H1 (cell line): ENCODE results near the gene POPDC3. TPM values are rescaled to one million over a fixed set of nuclear protein-coding genes. Genes with fewer than 3 reads are reported as not detected.

ENCODE experiments used
- CTCF ChIA-PET: fragments of 300-600 bp; sonication (Branson Sonifier 250); formaldehyde crosslinking; loops from one replicate; lab custom pipeline; 2021; ENCODE audit not compliant: partially characterized antibody; lab: Charles Lee
- POLR2A ChIA-PET: fragments of 300-600 bp; sonication (Branson Sonifier 250); formaldehyde crosslinking; loops from one replicate; lab custom pipeline; 2021; ENCODE audit warnings: inconsistent platforms; ENCODE audit not compliant: partially characterized antibody; lab: Charles Lee
- DNase-seq, 2 experiments: peaks; one replicate each; pipeline versions ENCODE4 v3.0.0 to v3.0.0-alpha.2; 2010 to 2022; ENCODE audit warnings: low spot score in 2 of 2, low read depth in 1 of 2, mixed read lengths in 1 of 2
- FAIRE-seq: peaks from 2 replicates; lab custom pipeline; 2011; peaks lifted over from hg19 to GRCh38; lab: Jason Lieb, UNC
- H2AFZ ChIP-seq: 2 replicates; pipeline ENCODE4 v1.8.1; 2012; ENCODE audit warnings: low read length, inconsistent platforms
- H2AK5ac ChIP-seq: 2 replicates; pipeline ENCODE4 v1.6.1; 2013; ENCODE audit warnings: low read depth, low read length
- H2BK120ac ChIP-seq: replicated peaks from 2 replicates; pipeline ENCODE3; 2013; ENCODE audit warnings: low read depth, low read length, inconsistent platforms
- H2BK12ac ChIP-seq: 2 replicates; pipeline ENCODE4 v1.6.1; 2013; ENCODE audit warnings: low read depth, low read length
- H2BK15ac ChIP-seq: 2 replicates; pipeline ENCODE4 v1.6.1; 2013; ENCODE audit warnings: low read length
- H2BK20ac ChIP-seq: 2 replicates; pipeline ENCODE4 v1.6.1; 2013; ENCODE audit warnings: low read length
- H2BK5ac ChIP-seq: 2 replicates; pipeline ENCODE4 v1.6.1; 2013; ENCODE audit warnings: low read depth, low read length
- H3K14ac ChIP-seq: 2 replicates; pipeline ENCODE4 v1.6.1; 2013; ENCODE audit warnings: inconsistent platforms; ENCODE audit not compliant: insufficient read length
- H3K18ac ChIP-seq: 2 replicates; pipeline ENCODE4 v1.6.1; 2013; ENCODE audit warnings: low read length; ENCODE audit errors: extremely low read depth
- H3K23ac ChIP-seq: 2 replicates; pipeline ENCODE4 v1.6.1; 2013; ENCODE audit warnings: inconsistent platforms; ENCODE audit not compliant: insufficient read length
- H3K23me2 ChIP-seq: 2 replicates; pipeline ENCODE4 v1.6.1; 2013; ENCODE audit warnings: low read depth, low read length
- H3K27ac ChIP-seq: 2 replicates; pipeline ENCODE4 v1.6.1; 2011; ENCODE audit warnings: low read depth, low read length, inconsistent platforms
- H3K27me3 ChIP-seq, 4 experiments: replicated peaks in 1 of 4; 1 replicate in 1 of 4; 2 replicates in 3 of 4; pipeline versions ENCODE4 v1.6.1 to v1.8.1; 2011 to 2013; ENCODE audit warnings: low read length in 3 of 4, mild to moderate bottlenecking in 3 of 4, inconsistent platforms in 2 of 4, mixed read lengths in 2 of 4, moderate library complexity in 1 of 4; ENCODE audit not compliant: control insufficient read depth in 3 of 4, insufficient read depth in 3 of 4; ENCODE audit errors: extremely low read depth in 1 of 4
- H3K36me3 ChIP-seq, 4 experiments: 2 replicates each; pipeline versions ENCODE4 v1.6.1 to v1.8.1; 2011 to 2013; ENCODE audit warnings: mild to moderate bottlenecking in 4 of 4, low read length in 3 of 4, moderate library complexity in 2 of 4, control low read depth in 1 of 4, inconsistent platforms in 1 of 4; ENCODE audit not compliant: insufficient read depth in 4 of 4, control insufficient read depth in 2 of 4
- H3K4ac ChIP-seq: replicated peaks from 2 replicates; pipeline ENCODE3; 2013; ENCODE audit warnings: low read length, low read depth, mixed read lengths, inconsistent platforms; ENCODE audit not compliant: insufficient read length
- H3K4me1 ChIP-seq, 4 experiments: replicated peaks in 1 of 4; 1 replicate in 1 of 4; 2 replicates in 3 of 4; pipeline versions ENCODE4 v1.6.1 to v1.8.1; 2011 to 2013; ENCODE audit warnings: low read length in 3 of 4, inconsistent platforms in 2 of 4, mixed read lengths in 1 of 4; ENCODE audit not compliant: insufficient read depth in 4 of 4, control insufficient read depth in 3 of 4
- H3K4me2 ChIP-seq, 2 experiments: 2 replicates each; pipeline versions ENCODE4 v1.6.1 to v1.8.1; 2011 to 2013; ENCODE audit warnings: low read depth in 2 of 2, low read length in 2 of 2, control low read depth in 1 of 2, inconsistent platforms in 1 of 2, mild to moderate bottlenecking in 1 of 2; ENCODE audit not compliant: insufficient read depth in 1 of 2
- H3K4me3 ChIP-seq, 4 experiments: fragments of 200-600, 300-600 bp in 1 of 4; sonication (generic), shearing (Covaris generic), sonication (Bioruptor Twin) in 1 of 4; 2 replicates each; pipeline versions ENCODE4 v1.5.1 to v1.8.1; 2011 to 2016; ENCODE audit warnings: low read length in 4 of 4, low read depth in 3 of 4, control low read depth in 2 of 4, inconsistent platforms in 2 of 4, mild to moderate bottlenecking in 2 of 4, mixed read lengths in 1 of 4, moderate library complexity in 1 of 4; ENCODE audit not compliant: insufficient read depth in 2 of 4; ENCODE audit errors: extremely low read depth in 1 of 4
- H3K56ac ChIP-seq: replicated peaks from 2 replicates; pipeline ENCODE3; 2013; ENCODE audit warnings: low read depth, mild to moderate bottlenecking, mixed read lengths, low read length, inconsistent platforms; ENCODE audit not compliant: insufficient read length
- H3K79me1 ChIP-seq: 2 replicates; pipeline ENCODE4 v1.6.1; 2013; ENCODE audit warnings: low read depth, low read length, control low read depth
- H3K79me2 ChIP-seq, 2 experiments: 2 replicates each; pipeline versions ENCODE4 v1.6.1 to v1.8.1; 2012 to 2013; ENCODE audit warnings: low read length in 2 of 2, mild to moderate bottlenecking in 2 of 2, inconsistent platforms in 1 of 2; ENCODE audit not compliant: insufficient read depth in 2 of 2, control insufficient read depth in 1 of 2
- H3K9ac ChIP-seq, 4 experiments: replicated peaks in 1 of 4; 1 replicate in 1 of 4; 2 replicates in 3 of 4; pipeline versions ENCODE4 v1.6.1 to v1.8.1; 2011 to 2013; ENCODE audit warnings: low read depth in 3 of 4, low read length in 3 of 4, control low read depth in 2 of 4, mild to moderate bottlenecking in 2 of 4, moderate library complexity in 2 of 4, inconsistent platforms in 1 of 4; ENCODE audit errors: extremely low read depth in 1 of 4
- H3K9me3 ChIP-seq, 2 experiments: 2 replicates each; pipeline versions ENCODE4 v1.6.1 to v1.8.1; 2012 to 2013; ENCODE audit warnings: mild to moderate bottlenecking in 2 of 2, moderate library complexity in 2 of 2, control low read depth in 1 of 2, inconsistent platforms in 1 of 2, low read depth in 1 of 2, low read length in 1 of 2, mixed read lengths in 1 of 2; ENCODE audit not compliant: insufficient read depth in 2 of 2
- H4K20me1 ChIP-seq, 2 experiments: replicated peaks in 1 of 2; 2 replicates each; pipeline versions ENCODE3 to v1.8.1; 2011 to 2013; ENCODE audit warnings: inconsistent platforms in 2 of 2, low read length in 2 of 2, mild to moderate bottlenecking in 1 of 2; ENCODE audit not compliant: insufficient read depth in 2 of 2, control insufficient read depth in 1 of 2
- H4K5ac ChIP-seq: 2 replicates; pipeline ENCODE4 v1.6.1; 2013; ENCODE audit warnings: low read length, low read depth, mixed read lengths, inconsistent platforms; ENCODE audit not compliant: insufficient read length
- H4K8ac ChIP-seq: 2 replicates; pipeline ENCODE4 v1.8.0; 2013; ENCODE audit warnings: mild to moderate bottlenecking, moderate library complexity, low read length, inconsistent platforms; ENCODE audit not compliant: insufficient read depth; ENCODE audit errors: extremely low read depth
- H4K91ac ChIP-seq: replicated peaks from 2 replicates; pipeline ENCODE3; 2013; ENCODE audit warnings: low read length, mixed read lengths, inconsistent platforms; ENCODE audit not compliant: insufficient read length
- BACH1 ChIP-seq: IDR thresholded peaks from 2 replicates; pipeline ENCODE4 v1.6.1; 2012; ENCODE audit warnings: low read length, improper control_type of control experiment
- BCL11A ChIP-seq, 2 experiments: IDR thresholded peaks; one replicate each; pipeline ENCODE4 v1.6.1; 2011; ENCODE audit warnings: low read depth in 2 of 2, low read length in 2 of 2, mild to moderate bottlenecking in 2 of 2
- CBX5 ChIP-seq: fragments of 300-800, 300-1000 bp; sonication (generic); IDR thresholded peaks from 2 replicates; pipeline ENCODE4 v1.7.1; 2016; ENCODE audit warnings: antibody characterized with exemption, low read length, low read depth
- CHD1 ChIP-seq: IDR thresholded peaks from 2 replicates; pipeline ENCODE4 v1.6.1; 2012; ENCODE audit warnings: low read depth, low read length, improper control_type of control experiment
- CHD2 ChIP-seq: IDR thresholded peaks from 2 replicates; pipeline ENCODE4 v1.6.1; 2012; ENCODE audit warnings: low read length, improper control_type of control experiment
- E2F6 ChIP-seq: IDR thresholded peaks from 2 replicates; pipeline ENCODE4 v1.6.1; 2012; ENCODE audit warnings: inconsistent platforms
- JUN ChIP-seq: IDR thresholded peaks from 2 replicates; pipeline ENCODE4 v1.6.1; 2011; ENCODE audit warnings: low read depth, mild to moderate bottlenecking, improper control_type of control experiment, low read length
- KDM4A ChIP-seq: IDR thresholded peaks from one replicate; pipeline ENCODE4 v1.7.1; 2012; ENCODE audit warnings: low read depth, mild to moderate bottlenecking, moderate library complexity, low read length, inconsistent platforms; ENCODE audit not compliant: severe bottlenecking
- RFX5 ChIP-seq: IDR thresholded peaks from 2 replicates; pipeline ENCODE4 v1.6.1; 2011; ENCODE audit warnings: low read depth, low read length, improper control_type of control experiment, borderline replicate concordance
- SIX5 ChIP-seq: IDR thresholded peaks from 2 replicates; pipeline ENCODE4 v1.6.1; 2011; ENCODE audit warnings: mild to moderate bottlenecking, low read depth, low read length
- SP4 ChIP-seq: IDR thresholded peaks from 2 replicates; pipeline ENCODE4 v1.6.1; 2012; ENCODE audit warnings: low read length, inconsistent platforms
- TAF7 ChIP-seq: optimal IDR thresholded peaks from 2 replicates; pipeline ENCODE3; 2011; ENCODE audit warnings: low read depth, mild to moderate bottlenecking, inconsistent platforms, low read length, moderate library complexity, borderline replicate concordance
- USF2 ChIP-seq: IDR thresholded peaks from 2 replicates; pipeline ENCODE4 v1.6.1; 2011; ENCODE audit warnings: low read length, improper control_type of control experiment
- polyA plus RNA-seq, 7 experiments: library from polyadenylated mRNA; depleted of rRNA in 3 of 7; stranded (reverse) in 5 of 7; unstranded in 2 of 7; fragments of >200 nt in 5 of 7; fragments of 200-250 nt in 2 of 7; gene quantifications; 1 replicate in 5 of 7; 2 replicates in 1 of 7; 4 replicates in 1 of 7; pipeline versions ENCODE4 v1.2.1 to v1.2.3, GENCODE V29; 2011 to 2013; ENCODE audit warnings: missing spikeins in 2 of 7, mixed read lengths in 2 of 7
- total RNA-seq: library from RNA; stranded (reverse); fragmentation: NEBNext Ultra II Directional; extraction: Animal tissue kit (Norgen Biotek cat#: 25700); gene quantifications from 2 replicates; pipeline ENCODE4 v1.2.1, GENCODE V29; 2021

Gene POPDC3
- total and polyA plus RNA-seq, 2 of the 8 experiments (the other 6 are each of a cell fraction or from before 2014, with no cell fraction given), result 3.7 to 6.5 TPM

- TF ChIP-seq BACH1, result no peak
- no peak for TF ChIP-seq JUN
Observed at GRCh38 chr6:105170059-105170458, 9.8 kb downstream of the POPDC3 start (continued).

- H4K8ac ChIP-seq, result no peak overlapping the region
- H2BK5ac ChIP-seq, result no peak overlapping the region
- H3K14ac ChIP-seq, result no peak overlapping the region
- H3K27ac ChIP-seq, result no peak overlapping the region
- H3K56ac ChIP-seq, result no peak overlapping the region
- H2AK5ac ChIP-seq, result no peak overlapping the region
- no peak overlapping the region for H2BK12ac ChIP-seq
- H2BK15ac ChIP-seq, result no peak overlapping the region
- CTCF ChIA-PET, result no interaction called here
- no peak overlapping the region for H4K91ac ChIP-seq
- H3K79me2 ChIP-seq, result no peaks in the 10 kb centered on the region
- no peak overlapping the region for H3K4me2 ChIP-seq
- H2AFZ ChIP-seq, result no peak overlapping the region
- H3K9ac ChIP-seq, result no peak overlapping the region
- H3K4ac ChIP-seq, result no peak overlapping the region
- no peak overlapping the region for H3K4me3 ChIP-seq
- H4K5ac ChIP-seq, result no peak overlapping the region
- H3K23me2 ChIP-seq, result no peaks in the 10 kb centered on the region
- no peak overlapping the region for H3K23ac ChIP-seq
- H3K27me3 ChIP-seq, result no peaks in the 10 kb centered on the region
- H3K36me3 ChIP-seq, result no peaks in the 10 kb centered on the region
- POLR2A ChIA-PET, result no interaction called here
- no peaks in the 10 kb centered on the region for H4K20me1 ChIP-seq
- no peaks in the 10 kb centered on the region for H3K9me3 ChIP-seq
- H2BK120ac ChIP-seq, result no peak overlapping the region
- H3K4me1 ChIP-seq, result 0 out of 7 replicates have a peak, but pooled peaks cover 0 to 3% (median 0%) of the 10 kb centered on the region in 4 experiments
- DNase-seq (no peak), FAIRE-seq (no peak)
- H3K79me1 ChIP-seq, result no peaks in the 10 kb centered on the region
- H2BK20ac ChIP-seq, result no peak overlapping the region
- no peak overlapping the region for H3K18ac ChIP-seq
- no peak for TF ChIP-seq USF2
- TF ChIP-seq SIX5, result no peak
- TF ChIP-seq CHD2, result no peak
- TF ChIP-seq RFX5, result no peak
- no peak for TF ChIP-seq CHD1
- no peak for TF ChIP-seq E2F6
- no peak for TF ChIP-seq SP4
- no peak for TF ChIP-seq BCL11A (IDR thresholded peaks at IDR 0.05; ENCODE audit: low read depth in 2 of 2, low read length in 2 of 2)
- no peak for TF ChIP-seq KDM4A
- TF ChIP-seq CBX5, result no peak
- TF ChIP-seq TAF7, result no peak
Observed at GRCh38 chr6:105167914-105168313, 11.9 kb downstream of the POPDC3 start.
